ENCODE results near the gene SCFD2.

SCFD2 gene

DNA sequence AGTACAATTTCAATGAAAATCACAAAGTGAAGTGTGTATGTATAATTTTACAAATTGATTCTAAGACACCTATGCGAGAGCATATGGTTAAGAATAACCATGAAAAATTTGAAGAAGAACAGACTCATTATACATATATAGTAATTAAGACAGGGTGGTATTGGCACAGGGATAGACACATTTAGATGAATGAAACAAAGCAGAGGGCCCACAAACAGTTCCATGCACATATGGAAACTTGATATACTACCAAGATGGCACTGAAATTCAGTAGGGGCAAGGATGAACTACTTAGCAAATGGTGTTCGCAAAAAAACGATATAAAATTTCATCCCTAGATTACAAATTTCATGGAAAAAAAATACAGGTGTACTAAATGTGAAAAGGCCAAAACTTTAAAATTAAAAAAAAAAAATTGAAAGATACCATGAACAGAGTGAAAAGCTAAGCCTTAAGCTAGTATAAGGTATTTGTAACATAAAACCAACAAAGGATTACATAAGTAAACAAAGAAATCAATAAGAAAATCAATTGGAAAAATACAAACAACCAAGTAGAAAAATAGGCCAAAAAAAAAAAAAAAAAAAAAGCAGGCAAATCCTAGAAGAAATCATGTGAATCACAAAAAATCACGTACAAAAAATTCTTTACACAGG lies 418.3 kb downstream of the SCFD2 start:
- no peak for DNase-seq

DNA sequence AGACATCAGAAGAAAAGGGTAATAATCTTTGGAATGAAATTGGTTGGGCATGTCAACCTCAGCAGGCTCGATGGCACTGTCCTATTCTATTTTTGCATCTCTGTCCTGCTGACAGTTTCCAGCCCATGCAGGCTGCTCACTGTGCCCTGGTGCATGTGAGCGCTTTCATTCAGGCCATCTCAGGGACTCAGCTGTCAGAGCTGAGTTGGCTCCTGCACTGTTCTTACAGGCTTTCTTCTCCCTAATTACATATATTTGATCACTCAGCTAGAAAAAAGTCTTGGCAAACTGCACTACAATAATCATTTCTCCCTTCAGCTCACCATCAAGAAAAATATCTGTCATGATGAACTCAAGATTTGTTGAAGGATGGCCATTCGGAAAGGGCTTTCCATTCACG lies 419.0 kb downstream of the SCFD2 start:
- DNase-seq = no peak

DNA sequence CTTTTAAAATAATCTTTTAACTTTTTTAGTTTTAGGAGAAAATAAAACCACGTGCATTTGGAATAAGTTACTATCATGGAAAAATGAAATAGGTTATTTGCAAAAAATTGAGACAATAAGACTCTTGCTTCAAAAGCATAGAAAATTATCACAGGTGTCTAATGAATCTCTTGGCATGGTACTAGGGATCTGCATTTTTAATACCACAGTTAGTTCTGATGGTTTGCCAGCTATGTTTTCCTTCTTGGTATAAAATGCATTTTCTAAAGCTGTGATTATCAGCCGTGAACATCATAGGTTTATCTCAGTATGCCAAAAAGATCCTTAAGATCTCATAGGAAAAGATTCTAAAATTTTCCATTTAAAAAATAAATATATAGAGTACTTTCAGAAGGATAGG lies 419.9 kb downstream of the SCFD2 start:
- no peak for DNase-seq

DNA sequence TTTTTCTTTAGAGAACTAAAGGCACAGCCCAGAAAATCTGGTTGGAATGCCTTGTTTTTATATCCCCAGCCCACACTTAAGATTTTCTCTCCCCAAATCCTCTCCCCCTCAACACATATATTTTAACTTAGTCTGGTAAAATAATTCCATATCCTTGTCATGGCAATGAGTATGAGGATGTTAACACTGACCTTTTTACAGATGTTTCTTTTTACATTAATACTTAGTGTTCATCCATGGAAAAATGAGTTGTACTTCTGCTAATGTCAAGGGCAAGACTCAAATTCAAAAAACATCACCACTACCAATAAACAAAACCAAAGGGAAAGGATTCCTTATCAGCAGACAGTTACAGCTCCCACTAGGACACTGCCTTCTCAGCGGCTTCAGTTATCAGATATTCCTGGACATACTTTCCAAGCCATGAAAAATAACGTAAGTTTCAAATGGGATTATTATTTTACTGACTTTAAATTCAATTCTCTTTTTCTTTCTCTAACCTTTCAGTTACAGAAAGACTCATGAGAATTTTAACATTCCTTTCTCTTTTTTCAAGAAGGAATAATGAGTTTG lies 420.4 kb downstream of the SCFD2 start:
- DNase-seq = no peak

GRCh38 chr4:52943677-52944076 lies 422.2 kb downstream of the SCFD2 start:
- DNase-seq = no peak

DNA sequence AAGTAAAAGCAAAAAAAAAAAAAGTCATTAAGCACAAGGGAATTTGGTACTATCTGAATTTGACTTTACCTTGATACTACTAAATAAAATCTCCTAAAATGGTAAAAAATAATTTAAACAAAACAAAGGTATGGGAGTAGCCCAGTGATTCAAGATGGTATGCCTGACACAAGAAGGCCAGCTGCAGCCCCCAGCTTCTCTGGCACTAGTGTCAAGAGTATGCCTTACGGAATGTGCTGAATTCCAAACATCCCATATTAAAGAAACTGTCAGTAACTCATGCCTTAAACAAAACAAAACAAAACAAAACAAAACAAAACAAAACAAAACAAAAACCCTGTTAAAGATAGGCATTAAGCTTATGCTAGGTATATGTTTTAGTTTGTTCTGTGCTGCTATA lies 422.9 kb downstream of the SCFD2 start:
- no peak for DNase-seq

DNA sequence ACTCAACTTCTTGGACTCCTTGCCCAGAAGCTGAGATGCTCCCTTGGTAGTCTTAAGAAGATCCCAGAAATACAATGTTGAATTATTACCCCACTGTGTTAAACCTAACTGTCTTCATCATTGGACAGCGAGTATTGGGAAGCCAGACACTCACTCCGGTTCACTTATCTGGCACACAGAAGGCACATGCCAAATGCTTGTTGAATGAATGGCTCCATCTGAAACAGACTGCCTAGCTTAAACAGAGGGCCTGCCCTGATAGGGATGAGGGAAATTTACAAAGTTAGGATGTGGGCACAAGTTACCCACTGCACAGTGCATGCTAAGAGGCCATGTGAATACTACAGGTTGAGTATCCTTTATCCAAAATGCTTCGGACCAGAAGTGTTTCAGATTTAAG lies 424.4 kb downstream of the SCFD2 start:
- DNase-seq = no peak

DNA sequence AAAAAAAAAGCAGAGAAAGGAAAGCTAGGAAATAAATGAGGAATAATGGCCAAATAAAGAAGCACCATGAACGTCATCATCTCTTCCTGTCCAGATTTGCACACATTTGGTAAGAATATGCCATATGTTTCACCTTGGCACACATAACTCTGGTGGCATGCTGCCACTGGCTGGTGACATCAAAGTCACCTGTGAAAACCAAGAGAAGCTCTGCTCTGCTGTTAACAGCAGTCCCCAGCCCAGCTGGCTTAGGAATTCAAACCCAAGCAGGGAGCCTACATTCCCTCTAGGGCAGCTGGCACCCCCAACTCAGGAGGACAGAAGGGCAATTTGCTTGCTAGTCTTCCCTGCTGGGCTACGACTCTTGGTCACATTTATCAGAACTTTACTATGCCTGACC lies 426.1 kb downstream of the SCFD2 start:
- no peak for DNase-seq

DNA sequence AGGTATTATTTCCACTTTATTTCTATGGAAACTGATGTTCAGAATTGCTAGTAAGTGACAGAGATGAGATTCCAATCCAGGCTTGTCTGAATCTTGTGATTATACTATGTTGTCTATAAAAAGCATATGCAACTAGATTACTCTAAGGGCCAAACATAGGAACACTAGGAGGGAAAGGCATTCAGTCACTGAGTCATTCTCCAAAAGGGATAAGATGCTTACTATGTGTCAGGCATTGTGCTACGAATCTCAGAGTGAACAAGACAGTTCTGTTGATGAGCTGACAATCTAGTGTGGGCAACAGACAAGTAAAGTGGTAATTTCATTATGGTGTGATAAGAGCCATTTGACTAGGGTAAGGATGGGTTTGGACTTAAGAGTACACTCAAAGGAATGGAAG lies 426.5 kb downstream of the SCFD2 start:
- no peak for DNase-seq

GRCh38 chr4:52937829-52938228 lies 428.0 kb downstream of the SCFD2 start:
- DNase-seq = no peak

- no peak for DNase-seq
Measured at GRCh38 chr4:52936729-52937128, 429.1 kb downstream of the SCFD2 start.

GRCh38 chr4:52935317-52935716 lies 430.5 kb downstream of the SCFD2 start:
- DNase-seq = no peak

GRCh38 chr4:52933738-52934137 lies 432.1 kb downstream of the SCFD2 start:
- DNase-seq = no peak

DNA sequence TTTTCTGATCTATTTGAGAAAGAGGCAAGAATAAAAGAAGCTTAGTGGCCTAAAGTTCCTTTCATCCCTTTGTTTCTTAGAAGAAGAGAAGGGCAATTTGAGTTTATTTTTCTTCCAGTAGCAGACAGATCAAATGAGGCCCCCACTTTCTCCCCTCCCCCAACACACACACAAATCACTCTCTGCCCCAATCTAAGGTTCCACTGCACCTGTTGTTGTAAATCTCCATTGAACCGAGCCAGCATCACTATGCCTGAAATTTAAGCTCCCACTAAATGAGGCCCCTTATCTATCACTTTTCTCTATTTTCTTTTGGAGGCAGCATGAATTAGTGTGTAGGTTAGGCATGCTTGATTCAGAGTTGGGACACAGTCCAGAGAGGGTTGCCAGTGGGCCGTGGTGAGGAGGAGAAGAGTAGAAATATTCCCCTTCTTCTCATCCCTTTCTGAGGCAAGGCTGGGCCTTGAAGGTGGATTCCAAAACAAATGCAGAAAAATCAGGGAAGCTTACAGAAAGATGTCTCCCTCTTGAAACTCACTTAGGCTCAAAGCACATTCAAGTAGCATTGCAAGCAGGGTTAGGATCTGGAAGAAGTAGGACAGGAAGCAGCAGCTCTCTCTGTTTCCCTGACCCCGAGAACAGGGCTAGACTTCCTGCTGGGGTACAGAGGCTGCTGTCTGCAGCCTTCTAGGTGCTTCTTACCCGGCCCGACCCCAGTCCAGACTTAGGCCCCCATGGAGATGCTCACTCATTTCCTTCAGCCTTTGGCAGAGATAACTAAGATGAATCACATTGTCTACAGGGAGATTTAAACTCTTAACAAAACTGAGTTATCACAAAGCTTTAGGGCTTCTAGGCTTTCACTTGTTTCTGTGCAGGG lies 433.0 kb downstream of the SCFD2 start:
- DNase-seq = no peak

DNA sequence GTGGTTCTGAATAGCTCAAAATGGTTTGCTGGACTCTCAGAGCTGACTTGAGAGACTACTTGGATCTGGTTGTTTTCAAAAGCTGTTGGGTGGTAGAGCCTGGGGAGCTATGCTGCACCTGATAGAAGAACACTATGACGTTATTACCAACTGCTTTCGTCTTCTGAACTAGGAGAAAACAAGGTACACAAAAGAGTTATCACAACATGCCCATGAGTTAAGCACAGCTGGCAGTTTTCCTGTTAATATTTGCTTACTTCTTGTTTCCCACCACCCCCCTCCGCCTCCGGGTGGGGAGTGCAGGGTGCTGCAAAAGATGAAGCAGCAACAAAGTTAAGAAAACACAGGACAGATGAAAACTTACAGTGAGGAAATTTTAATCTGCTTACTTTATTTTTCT lies 434.6 kb downstream of the SCFD2 start:
- DNase-seq = no peak

DNA sequence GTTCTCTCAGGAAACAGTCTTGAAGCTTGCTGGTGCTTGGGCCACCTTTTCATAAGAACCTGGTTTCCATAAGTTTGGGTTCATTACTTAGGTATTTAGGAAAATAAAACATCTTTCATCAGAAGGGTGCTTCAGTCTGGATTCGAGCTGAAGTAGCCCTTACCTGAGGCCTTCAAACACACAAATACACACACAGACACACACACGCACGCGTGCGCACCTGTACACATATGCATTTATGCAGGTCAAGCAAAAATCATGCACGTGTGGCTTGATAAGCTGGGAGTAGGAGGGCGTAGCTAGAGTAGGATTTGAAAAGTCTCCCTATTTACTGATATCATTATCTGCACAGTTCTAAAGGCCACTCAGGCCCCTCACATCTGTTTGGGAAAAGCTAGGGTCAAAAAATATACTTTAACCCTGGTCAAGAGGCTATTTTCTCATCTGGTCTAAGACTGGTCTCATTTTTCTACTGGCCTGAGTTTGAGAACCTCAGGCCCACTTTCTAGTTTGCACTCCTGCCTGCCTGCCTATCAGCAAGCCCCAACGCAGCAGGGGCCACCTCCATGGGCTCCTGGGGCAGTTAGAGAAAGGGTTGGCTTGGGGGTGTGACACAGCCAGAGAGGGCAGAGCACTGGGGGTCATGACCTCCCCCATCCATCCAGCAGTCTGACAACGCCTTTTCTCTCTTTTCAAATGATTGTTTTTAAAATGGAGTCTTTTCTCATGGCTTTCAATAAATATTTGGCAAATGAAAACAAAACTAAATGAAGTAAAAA lies 439.5 kb downstream of the SCFD2 start:
- DNase-seq = no peak

GRCh38 chr4:52925531-52925968 lies 440.3 kb downstream of the SCFD2 start:
- DNase-seq = no peak

GRCh38 chr4:52919461-52919860 lies 446.4 kb downstream of the SCFD2 start:
- DNase-seq = no peak

DNA sequence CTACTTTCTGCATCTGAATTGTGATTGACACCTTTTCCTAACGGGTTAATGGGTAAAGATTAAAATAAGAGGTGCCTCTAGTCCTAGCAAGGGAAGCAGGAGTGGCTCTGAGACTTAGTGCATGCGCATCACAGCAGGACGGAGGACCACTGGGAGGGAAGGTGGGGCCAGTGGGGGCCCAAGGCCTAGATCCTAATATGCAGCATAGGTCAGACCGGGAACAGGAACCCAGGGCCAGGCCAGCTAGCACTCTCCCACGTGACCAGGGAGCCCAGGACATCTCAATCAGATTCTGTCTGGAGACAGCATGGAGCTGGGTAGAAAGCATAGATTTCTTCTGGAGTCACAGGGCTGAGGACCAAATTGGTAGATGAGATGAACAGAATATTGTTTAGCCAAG lies 448.0 kb downstream of the SCFD2 start:
- no peak for DNase-seq

DNA sequence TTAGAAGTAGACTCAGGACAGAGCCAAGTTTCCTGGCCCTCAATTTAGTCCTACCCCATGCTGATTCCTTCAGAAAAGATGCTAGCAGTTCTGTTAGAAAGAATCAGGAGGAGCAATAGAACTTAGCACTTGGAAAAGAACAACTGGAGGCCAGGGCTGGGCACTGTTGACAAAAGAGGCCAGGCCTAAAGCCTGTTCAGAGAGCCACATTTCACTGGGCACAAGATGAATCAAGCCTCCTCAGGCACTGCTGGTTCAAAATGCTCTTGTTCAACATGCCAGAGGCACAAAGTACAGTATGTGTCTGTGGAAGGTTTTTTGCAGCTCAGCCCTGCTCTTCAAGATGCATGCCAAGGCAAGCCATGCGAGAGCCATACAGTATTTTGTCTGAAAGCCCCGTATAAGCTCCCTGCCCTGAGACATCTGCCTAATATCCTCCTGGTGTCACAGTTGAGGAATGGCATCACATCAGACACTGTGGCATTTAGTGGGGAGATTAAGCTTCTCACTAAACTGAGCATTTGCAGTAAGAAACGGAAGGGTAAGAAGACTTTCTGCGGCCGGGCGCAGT lies 450.0 kb downstream of the SCFD2 start:
- DNase-seq = no peak

GRCh38 chr4:52915191-52915590 lies 450.7 kb downstream of the SCFD2 start:
- DNase-seq = no peak

DNA sequence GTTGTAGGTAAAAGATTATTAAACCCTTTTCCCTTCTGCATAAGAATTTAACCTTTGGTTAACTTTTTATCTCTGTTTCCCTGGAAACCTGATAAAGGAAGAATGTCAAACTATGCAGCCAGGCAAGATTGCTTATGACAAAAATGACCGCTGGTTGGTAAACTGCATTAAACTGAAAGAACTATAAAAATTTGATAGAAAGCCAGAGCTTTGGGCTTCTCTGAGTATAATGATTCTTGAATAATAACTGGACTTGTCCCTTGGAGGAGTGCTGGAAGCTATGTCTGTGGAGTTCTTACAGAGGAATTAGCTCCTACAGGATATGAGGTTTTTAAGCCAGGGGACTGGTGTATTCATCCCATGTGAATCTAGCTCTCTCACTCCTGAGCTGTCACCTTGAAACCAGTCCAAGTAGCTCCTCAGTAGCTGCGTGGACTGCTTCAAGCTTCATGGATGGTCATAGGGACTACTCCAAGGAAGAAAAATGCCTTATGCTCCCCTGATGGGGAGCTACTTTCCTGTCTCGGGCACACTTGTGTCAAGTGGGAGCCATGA lies 451.7 kb downstream of the SCFD2 start:
- no peak for DNase-seq

DNA sequence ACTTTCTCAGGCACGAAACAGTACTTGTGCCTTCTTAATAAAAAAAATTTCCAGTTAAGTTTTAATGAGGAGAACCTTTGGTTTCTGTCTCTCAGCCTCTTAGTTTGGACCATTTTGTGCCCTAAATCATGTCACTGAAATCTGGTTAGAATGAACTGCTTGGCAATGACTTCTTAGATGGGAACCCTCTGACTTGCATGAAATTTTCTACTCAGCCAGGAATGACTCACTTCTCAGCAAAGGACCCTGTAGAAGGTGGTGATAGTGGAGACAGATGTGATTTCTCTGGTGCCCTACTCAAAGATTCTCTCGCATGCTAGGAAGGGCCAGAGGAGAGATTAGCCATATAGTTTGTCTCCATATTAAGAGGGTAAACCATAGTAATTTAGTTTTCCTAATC lies 453.3 kb downstream of the SCFD2 start:
- no peak for DNase-seq
